CD4-positive, alpha-beta T cell treated with Interleukin-4 for 1 hour (primary cell): ENCODE measurements around the gene SH2D1B.

Experiments
- DNase-seq, 2 donors: peaks; one replicate each; pipeline ENCODE4 v3.0.0-alpha.2; 2020 to 2022

The SH2D1B gene

GRCh38 chr1:162380061-162380846, 31.7 kb downstream of the SH2D1B start:
- no peak for DNase-seq

GRCh38 chr1:162376691-162377090, 35.2 kb downstream of the SH2D1B start, which contains the start of gene SPATA46:
TSS of gene SPATA46 (minus strand) at chr1:162376854. CDS start at chr1:162376790, 64 bp downstream.
- DNase-seq = no peak

GRCh38 chr1:162375463-162375862, 36.5 kb downstream of the SH2D1B start:
- DNase-seq = no peak

- DNase-seq = no peak
Measured at GRCh38 chr1:162374406-162374805, 37.5 kb downstream of the SH2D1B start.

GRCh38 chr1:162373541-162374260, 38.2 kb downstream of the SH2D1B start:
- no peak for DNase-seq

GRCh38 chr1:162373072-162373427, 38.9 kb downstream of the SH2D1B start:
- no peak for DNase-seq

GRCh38 chr1:162372159-162373071, 39.5 kb downstream of the SH2D1B start:
- DNase-seq = no peak

GRCh38 chr1:162371611-162372010, 40.3 kb downstream of the SH2D1B start:
- DNase-seq = no peak

GRCh38 chr1:162370721-162371120, 41.2 kb downstream of the SH2D1B start:
- no peak for DNase-seq

- DNase-seq = no peak
Measured at GRCh38 chr1:162370161-162370560, 41.8 kb downstream of the SH2D1B start.

GRCh38 chr1:162369571-162369970, 42.4 kb downstream of the SH2D1B start:
- no peak for DNase-seq

GRCh38 chr1:162368451-162368850, 43.5 kb downstream of the SH2D1B start:
- DNase-seq = no peak

GRCh38 chr1:162367772-162368171, 44.2 kb downstream of the SH2D1B start:
- DNase-seq = no peak

- DNase-seq = no peak
Measured at GRCh38 chr1:162367073-162367472, 44.9 kb downstream of the SH2D1B start.

GRCh38 chr1:162366671-162367070, 45.3 kb downstream of the SH2D1B start:
- DNase-seq = no peak

- DNase-seq = no peak
Measured at GRCh38 chr1:162366149-162366548, 45.8 kb downstream of the SH2D1B start.

GRCh38 chr1:162365284-162366020, 46.5 kb downstream of the SH2D1B start:
- DNase-seq = no peak

GRCh38 chr1:162364498-162364897, 47.4 kb downstream of the SH2D1B start:
- DNase-seq = no peak

GRCh38 chr1:162363823-162364222, 48.1 kb downstream of the SH2D1B start:
- DNase-seq = no peak

- no peak for DNase-seq
Measured at GRCh38 chr1:162361349-162361748, 50.6 kb downstream of the SH2D1B start.

- no peak for DNase-seq
Measured at GRCh38 chr1:162360874-162361260, 51.1 kb downstream of the SH2D1B start.

GRCh38 chr1:162360237-162360873, 51.6 kb downstream of the SH2D1B start:
- no peak for DNase-seq
